GM12878 (cell line): ENCODE results near the gene CC2D1A.

Experiments
- EGR1 ChIP-seq, 2 experiments: IDR thresholded peaks; 1 replicate in 1 of 2; 2 replicates in 1 of 2; pipeline ENCODE4 v1.6.1; 2011 to 2012; ENCODE audit warnings: low read depth in 2 of 2, low read length in 2 of 2, borderline replicate concordance in 1 of 2, mild to moderate bottlenecking in 1 of 2, moderate library complexity in 1 of 2
- EZH2 ChIP-seq: IDR thresholded peaks from 2 replicates; pipeline ENCODE4 v1.6.1; 2012; ENCODE audit warnings: low read depth, mild to moderate bottlenecking, control low read depth, inconsistent platforms, low read length, borderline replicate concordance; ENCODE audit not compliant: control insufficient read depth
- GABPA ChIP-seq: IDR thresholded peaks from 2 replicates; pipeline ENCODE4 v1.6.1; 2014; ENCODE audit warnings: antibody characterized with exemption, low read depth, mild to moderate bottlenecking, inconsistent platforms
- HDGF ChIP-seq: fragments of 450-650 bp; IDR thresholded peaks from 2 replicates; pipeline ENCODE4 v1.6.1; 2016; ENCODE audit warnings: antibody characterized with exemption
- RB1 ChIP-seq: fragments of 450-650 bp; formaldehyde crosslinking; IDR thresholded peaks from 2 replicates; pipeline ENCODE4 v1.6.1; 2017; ENCODE audit warnings: mild to moderate bottlenecking, borderline replicate concordance
- TF ChIP-seq, protein P1 (sequence below), 3 experiments: IDR thresholded peaks in 2 of 3; conservative IDR thresholded peaks in 1 of 3; 2 replicates each; pipeline ENCODE4 v1.5.1; 2011; ENCODE audit warnings: low read depth in 3 of 3, low read length in 3 of 3, mild to moderate bottlenecking in 3 of 3, control low read depth in 2 of 3, moderate library complexity in 2 of 3, inconsistent platforms in 1 of 3, mixed read lengths in 1 of 3; ENCODE audit not compliant: control insufficient read depth in 2 of 3, insufficient read depth in 1 of 3; ENCODE audit errors: extremely low read depth in 1 of 3
- TF ChIP-seq, protein P2 (sequence below): fragments of 450-650 bp; IDR thresholded peaks from 2 replicates; pipeline ENCODE4 v1.6.1; 2017; ENCODE audit warnings: mild to moderate bottlenecking
- TF ChIP-seq, protein P3 (sequence below): IDR thresholded peaks from 2 replicates; pipeline ENCODE4 v1.6.1; 2011; ENCODE audit warnings: mild to moderate bottlenecking, low read depth, low read length, moderate library complexity; ENCODE audit not compliant: insufficient replicate concordance
- TF ChIP-seq, protein P4 (sequence below): fragments of 150-350 bp; IDR thresholded peaks from 2 replicates; pipeline ENCODE4 v1.6.1; 2016; ENCODE audit warnings: low read depth, low read length

DNA sequence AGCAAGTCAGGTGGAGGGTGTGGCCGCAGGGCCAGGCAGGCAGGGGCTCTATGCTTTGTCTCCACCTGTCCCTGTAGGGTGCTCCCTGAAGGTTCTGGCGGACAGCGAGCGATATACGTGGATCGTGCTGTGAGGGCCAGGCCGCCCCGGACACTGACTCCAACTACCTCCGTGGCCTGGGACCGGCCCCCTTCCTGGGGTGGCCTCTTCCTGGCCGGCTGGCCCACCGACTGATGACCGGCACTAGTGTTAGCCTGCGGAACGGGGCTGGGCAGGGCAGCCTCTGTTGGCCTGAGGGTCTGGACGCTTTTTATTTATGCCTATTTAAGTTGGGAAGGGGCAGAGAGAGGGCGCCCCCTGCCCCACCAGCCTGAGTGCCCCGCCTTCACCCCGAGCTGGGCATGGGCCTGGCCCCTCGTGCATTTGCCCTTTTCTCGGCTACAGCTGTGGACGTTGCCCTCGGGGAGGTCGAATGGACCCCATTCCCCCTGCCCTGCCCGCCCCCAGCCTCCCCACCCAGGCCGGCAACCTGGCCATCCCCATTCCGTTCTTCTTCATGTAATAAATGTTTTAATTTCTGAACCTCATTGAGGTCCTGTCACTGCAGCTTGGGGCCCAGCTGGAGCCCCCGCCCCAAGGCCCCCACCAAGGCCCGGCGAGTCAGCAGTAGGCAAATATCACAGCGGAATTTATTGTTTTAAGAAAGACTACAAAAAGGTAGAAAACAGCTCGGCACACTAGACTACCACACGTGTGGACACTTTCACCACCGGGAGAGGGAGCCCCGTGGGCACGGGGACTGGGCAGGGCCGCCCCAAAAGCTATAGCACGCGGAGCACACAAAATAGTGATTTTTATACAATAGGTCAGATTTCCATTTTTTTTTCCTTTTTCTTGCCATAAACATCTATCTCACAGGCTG lies 55.1 kb downstream of the CC2D1A start:
- TF ChIP-seq, protein P1, sequence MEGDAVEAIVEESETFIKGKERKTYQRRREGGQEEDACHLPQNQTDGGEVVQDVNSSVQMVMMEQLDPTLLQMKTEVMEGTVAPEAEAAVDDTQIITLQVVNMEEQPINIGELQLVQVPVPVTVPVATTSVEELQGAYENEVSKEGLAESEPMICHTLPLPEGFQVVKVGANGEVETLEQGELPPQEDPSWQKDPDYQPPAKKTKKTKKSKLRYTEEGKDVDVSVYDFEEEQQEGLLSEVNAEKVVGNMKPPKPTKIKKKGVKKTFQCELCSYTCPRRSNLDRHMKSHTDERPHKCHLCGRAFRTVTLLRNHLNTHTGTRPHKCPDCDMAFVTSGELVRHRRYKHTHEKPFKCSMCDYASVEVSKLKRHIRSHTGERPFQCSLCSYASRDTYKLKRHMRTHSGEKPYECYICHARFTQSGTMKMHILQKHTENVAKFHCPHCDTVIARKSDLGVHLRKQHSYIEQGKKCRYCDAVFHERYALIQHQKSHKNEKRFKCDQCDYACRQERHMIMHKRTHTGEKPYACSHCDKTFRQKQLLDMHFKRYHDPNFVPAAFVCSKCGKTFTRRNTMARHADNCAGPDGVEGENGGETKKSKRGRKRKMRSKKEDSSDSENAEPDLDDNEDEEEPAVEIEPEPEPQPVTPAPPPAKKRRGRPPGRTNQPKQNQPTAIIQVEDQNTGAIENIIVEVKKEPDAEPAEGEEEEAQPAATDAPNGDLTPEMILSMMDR (IDR thresholded peaks at IDR 0.05 in 2 of 3, conservative IDR thresholded peaks at IDR 0.05 in 1 of 3; ENCODE audit: control insufficient read depth in 2 of 3, extremely low read depth in 1 of 3, insufficient read depth in 1 of 3, low read depth in 3 of 3, low read length in 3 of 3) = no peak
- TF ChIP-seq, protein P2, sequence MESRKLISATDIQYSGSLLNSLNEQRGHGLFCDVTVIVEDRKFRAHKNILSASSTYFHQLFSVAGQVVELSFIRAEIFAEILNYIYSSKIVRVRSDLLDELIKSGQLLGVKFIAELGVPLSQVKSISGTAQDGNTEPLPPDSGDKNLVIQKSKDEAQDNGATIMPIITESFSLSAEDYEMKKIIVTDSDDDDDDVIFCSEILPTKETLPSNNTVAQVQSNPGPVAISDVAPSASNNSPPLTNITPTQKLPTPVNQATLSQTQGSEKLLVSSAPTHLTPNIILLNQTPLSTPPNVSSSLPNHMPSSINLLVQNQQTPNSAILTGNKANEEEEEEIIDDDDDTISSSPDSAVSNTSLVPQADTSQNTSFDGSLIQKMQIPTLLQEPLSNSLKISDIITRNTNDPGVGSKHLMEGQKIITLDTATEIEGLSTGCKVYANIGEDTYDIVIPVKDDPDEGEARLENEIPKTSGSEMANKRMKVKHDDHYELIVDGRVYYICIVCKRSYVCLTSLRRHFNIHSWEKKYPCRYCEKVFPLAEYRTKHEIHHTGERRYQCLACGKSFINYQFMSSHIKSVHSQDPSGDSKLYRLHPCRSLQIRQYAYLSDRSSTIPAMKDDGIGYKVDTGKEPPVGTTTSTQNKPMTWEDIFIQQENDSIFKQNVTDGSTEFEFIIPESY = no peak
- TF ChIP-seq, protein P3, sequence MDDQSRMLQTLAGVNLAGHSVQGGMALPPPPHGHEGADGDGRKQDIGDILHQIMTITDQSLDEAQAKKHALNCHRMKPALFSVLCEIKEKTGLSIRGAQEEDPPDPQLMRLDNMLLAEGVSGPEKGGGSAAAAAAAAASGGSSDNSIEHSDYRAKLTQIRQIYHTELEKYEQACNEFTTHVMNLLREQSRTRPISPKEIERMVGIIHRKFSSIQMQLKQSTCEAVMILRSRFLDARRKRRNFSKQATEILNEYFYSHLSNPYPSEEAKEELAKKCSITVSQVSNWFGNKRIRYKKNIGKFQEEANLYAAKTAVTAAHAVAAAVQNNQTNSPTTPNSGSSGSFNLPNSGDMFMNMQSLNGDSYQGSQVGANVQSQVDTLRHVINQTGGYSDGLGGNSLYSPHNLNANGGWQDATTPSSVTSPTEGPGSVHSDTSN = no peak
- no peak for TF ChIP-seq GABPA
- TF ChIP-seq EGR1 (IDR thresholded peaks at IDR 0.05; ENCODE audit: borderline replicate concordance in 1 of 2, low read depth in 2 of 2, low read length in 2 of 2) = no peak
- TF ChIP-seq RB1 = no peak
- no peak for TF ChIP-seq EZH2
- no peak for TF ChIP-seq HDGF
- TF ChIP-seq, protein P4, sequence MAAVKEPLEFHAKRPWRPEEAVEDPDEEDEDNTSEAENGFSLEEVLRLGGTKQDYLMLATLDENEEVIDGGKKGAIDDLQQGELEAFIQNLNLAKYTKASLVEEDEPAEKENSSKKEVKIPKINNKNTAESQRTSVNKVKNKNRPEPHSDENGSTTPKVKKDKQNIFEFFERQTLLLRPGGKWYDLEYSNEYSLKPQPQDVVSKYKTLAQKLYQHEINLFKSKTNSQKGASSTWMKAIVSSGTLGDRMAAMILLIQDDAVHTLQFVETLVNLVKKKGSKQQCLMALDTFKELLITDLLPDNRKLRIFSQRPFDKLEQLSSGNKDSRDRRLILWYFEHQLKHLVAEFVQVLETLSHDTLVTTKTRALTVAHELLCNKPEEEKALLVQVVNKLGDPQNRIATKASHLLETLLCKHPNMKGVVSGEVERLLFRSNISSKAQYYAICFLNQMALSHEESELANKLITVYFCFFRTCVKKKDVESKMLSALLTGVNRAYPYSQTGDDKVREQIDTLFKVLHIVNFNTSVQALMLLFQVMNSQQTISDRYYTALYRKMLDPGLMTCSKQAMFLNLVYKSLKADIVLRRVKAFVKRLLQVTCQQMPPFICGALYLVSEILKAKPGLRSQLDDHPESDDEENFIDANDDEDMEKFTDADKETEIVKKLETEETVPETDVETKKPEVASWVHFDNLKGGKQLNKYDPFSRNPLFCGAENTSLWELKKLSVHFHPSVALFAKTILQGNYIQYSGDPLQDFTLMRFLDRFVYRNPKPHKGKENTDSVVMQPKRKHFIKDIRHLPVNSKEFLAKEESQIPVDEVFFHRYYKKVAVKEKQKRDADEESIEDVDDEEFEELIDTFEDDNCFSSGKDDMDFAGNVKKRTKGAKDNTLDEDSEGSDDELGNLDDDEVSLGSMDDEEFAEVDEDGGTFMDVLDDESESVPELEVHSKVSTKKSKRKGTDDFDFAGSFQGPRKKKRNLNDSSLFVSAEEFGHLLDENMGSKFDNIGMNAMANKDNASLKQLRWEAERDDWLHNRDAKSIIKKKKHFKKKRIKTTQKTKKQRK = no peak
